ENCODE data around the gene MPP2.
A peak's percentile ranks its signal among the peaks of the same experiment; 100 is the strongest.

DNA sequence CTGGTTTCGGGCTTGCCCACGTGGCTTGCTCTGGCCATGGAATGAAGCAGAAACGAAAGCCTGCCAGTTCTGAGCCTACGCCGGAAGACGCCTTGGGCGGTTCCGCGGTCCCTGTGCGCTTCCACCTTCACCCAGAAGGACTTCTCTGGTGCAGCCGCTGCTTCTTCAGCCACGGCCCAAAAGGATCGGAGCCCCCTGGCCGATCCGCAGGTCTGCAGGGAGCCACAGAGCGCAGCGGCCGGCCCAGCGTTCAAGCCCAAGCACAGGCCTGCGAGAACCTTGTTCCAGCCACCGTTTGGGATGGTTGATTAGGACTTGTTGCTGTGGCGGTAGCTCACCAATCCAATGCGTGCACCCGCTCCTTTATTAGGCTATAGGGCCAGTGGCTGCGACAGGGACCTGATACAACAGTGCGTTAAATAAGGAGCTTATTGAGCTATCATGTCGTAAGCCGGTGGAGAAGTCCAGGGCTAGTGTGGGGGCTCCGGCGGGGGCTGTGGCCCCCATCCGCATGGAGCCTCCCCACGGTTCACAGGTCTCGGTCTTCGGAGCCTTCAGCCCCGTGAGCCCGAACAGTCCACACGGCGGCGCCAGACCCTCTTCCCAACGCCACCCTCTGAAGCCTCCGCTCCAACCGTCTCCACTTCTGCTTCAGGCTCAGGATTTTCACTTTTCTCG, 10.2 kb upstream of the MPP2 start:
- TF ChIP-seq, protein P1, sequence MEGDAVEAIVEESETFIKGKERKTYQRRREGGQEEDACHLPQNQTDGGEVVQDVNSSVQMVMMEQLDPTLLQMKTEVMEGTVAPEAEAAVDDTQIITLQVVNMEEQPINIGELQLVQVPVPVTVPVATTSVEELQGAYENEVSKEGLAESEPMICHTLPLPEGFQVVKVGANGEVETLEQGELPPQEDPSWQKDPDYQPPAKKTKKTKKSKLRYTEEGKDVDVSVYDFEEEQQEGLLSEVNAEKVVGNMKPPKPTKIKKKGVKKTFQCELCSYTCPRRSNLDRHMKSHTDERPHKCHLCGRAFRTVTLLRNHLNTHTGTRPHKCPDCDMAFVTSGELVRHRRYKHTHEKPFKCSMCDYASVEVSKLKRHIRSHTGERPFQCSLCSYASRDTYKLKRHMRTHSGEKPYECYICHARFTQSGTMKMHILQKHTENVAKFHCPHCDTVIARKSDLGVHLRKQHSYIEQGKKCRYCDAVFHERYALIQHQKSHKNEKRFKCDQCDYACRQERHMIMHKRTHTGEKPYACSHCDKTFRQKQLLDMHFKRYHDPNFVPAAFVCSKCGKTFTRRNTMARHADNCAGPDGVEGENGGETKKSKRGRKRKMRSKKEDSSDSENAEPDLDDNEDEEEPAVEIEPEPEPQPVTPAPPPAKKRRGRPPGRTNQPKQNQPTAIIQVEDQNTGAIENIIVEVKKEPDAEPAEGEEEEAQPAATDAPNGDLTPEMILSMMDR (IDR thresholded peaks at IDR 0.05), result peak in 5 of 7 experiments; percentile 12 to 35 (median 23)
- TF ChIP-seq POLR2A (IDR thresholded peaks at IDR 0.05), result no peak

Data from body of pancreas (tissue), 4 donors.